HL-60 (cell line): ENCODE measurements around the gene CFAP61.

Experiments used
- CTCF ChIP-seq: IDR thresholded peaks from one replicate; pipeline ENCODE4 v1.5.1; 2011; ENCODE audit warnings: low read length, control low read depth, inconsistent platforms; ENCODE audit not compliant: insufficient read depth
- GABPA ChIP-seq: IDR thresholded peaks from 2 replicates; pipeline ENCODE4 v1.6.1; 2012; ENCODE audit warnings: low read depth
- POLR2AphosphoS5 ChIP-seq: IDR thresholded peaks from 2 replicates; pipeline ENCODE4 v1.6.1; 2012; ENCODE audit warnings: low read depth
- SPI1 ChIP-seq: IDR thresholded peaks from 2 replicates; pipeline ENCODE4 v1.6.1; 2012; ENCODE audit warnings: low read depth, mild to moderate bottlenecking, borderline replicate concordance
- TF ChIP-seq, protein P1 (sequence below): IDR thresholded peaks from 2 replicates; pipeline ENCODE4 v1.6.1; 2012; ENCODE audit warnings: low read depth; ENCODE audit not compliant: insufficient replicate concordance

GRCh38 chr20:20173254-20173653 is 120.9 kb downstream of the CFAP61 start:
- TF ChIP-seq CTCF (no peak), GABPA (no peak), POLR2AphosphoS5 (no peak), SPI1 (no peak)
- TF ChIP-seq, protein P1, sequence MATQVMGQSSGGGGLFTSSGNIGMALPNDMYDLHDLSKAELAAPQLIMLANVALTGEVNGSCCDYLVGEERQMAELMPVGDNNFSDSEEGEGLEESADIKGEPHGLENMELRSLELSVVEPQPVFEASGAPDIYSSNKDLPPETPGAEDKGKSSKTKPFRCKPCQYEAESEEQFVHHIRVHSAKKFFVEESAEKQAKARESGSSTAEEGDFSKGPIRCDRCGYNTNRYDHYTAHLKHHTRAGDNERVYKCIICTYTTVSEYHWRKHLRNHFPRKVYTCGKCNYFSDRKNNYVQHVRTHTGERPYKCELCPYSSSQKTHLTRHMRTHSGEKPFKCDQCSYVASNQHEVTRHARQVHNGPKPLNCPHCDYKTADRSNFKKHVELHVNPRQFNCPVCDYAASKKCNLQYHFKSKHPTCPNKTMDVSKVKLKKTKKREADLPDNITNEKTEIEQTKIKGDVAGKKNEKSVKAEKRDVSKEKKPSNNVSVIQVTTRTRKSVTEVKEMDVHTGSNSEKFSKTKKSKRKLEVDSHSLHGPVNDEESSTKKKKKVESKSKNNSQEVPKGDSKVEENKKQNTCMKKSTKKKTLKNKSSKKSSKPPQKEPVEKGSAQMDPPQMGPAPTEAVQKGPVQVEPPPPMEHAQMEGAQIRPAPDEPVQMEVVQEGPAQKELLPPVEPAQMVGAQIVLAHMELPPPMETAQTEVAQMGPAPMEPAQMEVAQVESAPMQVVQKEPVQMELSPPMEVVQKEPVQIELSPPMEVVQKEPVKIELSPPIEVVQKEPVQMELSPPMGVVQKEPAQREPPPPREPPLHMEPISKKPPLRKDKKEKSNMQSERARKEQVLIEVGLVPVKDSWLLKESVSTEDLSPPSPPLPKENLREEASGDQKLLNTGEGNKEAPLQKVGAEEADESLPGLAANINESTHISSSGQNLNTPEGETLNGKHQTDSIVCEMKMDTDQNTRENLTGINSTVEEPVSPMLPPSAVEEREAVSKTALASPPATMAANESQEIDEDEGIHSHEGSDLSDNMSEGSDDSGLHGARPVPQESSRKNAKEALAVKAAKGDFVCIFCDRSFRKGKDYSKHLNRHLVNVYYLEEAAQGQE = no peak
